HepG2 (cell line): ENCODE measurements around the gene NME8. TPM values are rescaled to one million over a fixed set of nuclear protein-coding genes. Genes with fewer than 3 reads are reported as not detected.

Experiments
- ATAC-seq: fragments of 200-7000 bp; cut with Tn5 transposase; 3 replicates; pipeline ENCODE4 v1.9.1; 2020; ENCODE audit warnings: mild to moderate bottlenecking, moderate library complexity
- BruUV-seq: library from RNA; stranded (reverse); fragments of 400-500 nt; replicated peaks from 2 replicates; lab custom pipeline; 2021; lab: Mats Ljungman, UMichigan
- CTCF ChIA-PET: fragments of 300-600 bp; formaldehyde crosslinking; extraction: SDS; loops from one replicate; lab custom pipeline; 2021; ENCODE audit warnings: low total read pairs, inconsistent platforms, low intra/inter-chr PET ratio; lab: Yijun Ruan, JAX
- POLR2A ChIA-PET: fragments of 350-600 bp; sonication (Branson Sonifier 250); formaldehyde crosslinking; loops from one replicate; lab custom pipeline; 2020; ENCODE audit warnings: antibody characterized with exemption, inconsistent platforms; lab: Yijun Ruan, JAX
- DNase-seq: peaks from one replicate; pipeline ENCODE4 v3.0.0-alpha.2; 2015; ENCODE audit warnings: low spot score
- FAIRE-seq: peaks from 3 replicates; lab custom pipeline; 2011; peaks lifted over from hg19 to GRCh38; lab: Jason Lieb, UNC
- H2AFZ ChIP-seq: one replicate; pipeline ENCODE4 v1.6.1; 2011; ENCODE audit warnings: low read length, inconsistent platforms
- H3K27ac ChIP-seq: fragments of 300-600 bp; 3 replicates; pipeline ENCODE4 v1.8.0; 2011; ENCODE audit warnings: mixed run types, mild to moderate bottlenecking, mixed read lengths, low read length, inconsistent platforms; ENCODE audit not compliant: insufficient read depth; ENCODE audit errors: extremely low read length
- H3K27me3 ChIP-seq, 2 experiments: fragments of 200-600 bp in 1 of 2; 2 replicates in 1 of 2; 3 replicates in 1 of 2; pipeline versions ENCODE4 v1.6.0 to v1.8.0; 2011; ENCODE audit warnings: low read length in 2 of 2, mild to moderate bottlenecking in 2 of 2, moderate library complexity in 2 of 2, inconsistent platforms in 1 of 2; ENCODE audit not compliant: insufficient read depth in 2 of 2, control insufficient read depth in 1 of 2
- H3K36me3 ChIP-seq, 2 experiments: fragments of 200-600 bp in 1 of 2; replicated peaks in 1 of 2; 2 replicates in 1 of 2; 3 replicates in 1 of 2; pipeline versions ENCODE4 v1.5.1 to v1.8.0; 2011; ENCODE audit warnings: low read length in 2 of 2, inconsistent platforms in 1 of 2; ENCODE audit not compliant: insufficient read depth in 2 of 2, control insufficient read depth in 1 of 2
- H3K4me1 ChIP-seq: 2 replicates; pipeline ENCODE4 v1.5.1; 2012; ENCODE audit warnings: low read length, inconsistent platforms; ENCODE audit not compliant: insufficient read depth
- H3K4me2 ChIP-seq: 2 replicates; pipeline ENCODE4 v1.6.0; 2011; ENCODE audit warnings: low read depth, low read length, inconsistent platforms
- H3K4me3 ChIP-seq, 3 experiments: fragments of 200-600 bp in 1 of 3; sonication (generic), shearing (Covaris generic) in 1 of 3; replicated peaks in 1 of 3; 2 replicates each; pipeline ENCODE4 v1.5.1; 2011 to 2016; ENCODE audit warnings: low read length in 3 of 3, inconsistent platforms in 2 of 3, low read depth in 2 of 3, mild to moderate bottlenecking in 2 of 3, control low read depth in 1 of 3, mixed read lengths in 1 of 3; ENCODE audit not compliant: insufficient read depth in 1 of 3
- H3K79me2 ChIP-seq: one replicate; pipeline ENCODE4 v1.6.1; 2011; ENCODE audit warnings: low read length, inconsistent platforms; ENCODE audit not compliant: insufficient read depth
- H3K9ac ChIP-seq: 2 replicates; pipeline ENCODE4 v1.6.0; 2011; ENCODE audit warnings: mild to moderate bottlenecking, low read depth, low read length, inconsistent platforms; ENCODE audit not compliant: insufficient read depth
- H3K9me3 ChIP-seq: 2 replicates; pipeline ENCODE4 v1.5.1; 2012; ENCODE audit warnings: mild to moderate bottlenecking, low read length
- H4K20me1 ChIP-seq: 2 replicates; pipeline ENCODE4 v1.6.0; 2011; ENCODE audit warnings: inconsistent platforms, mild to moderate bottlenecking, low read length, moderate library complexity; ENCODE audit not compliant: insufficient read depth
- NR2F2 ChIP-seq: IDR thresholded peaks from 2 replicates; pipeline ENCODE4 v1.6.1; 2012; ENCODE audit warnings: low read depth, inconsistent platforms, borderline replicate concordance
- ZSCAN20 ChIP-seq: sonication (generic); formaldehyde crosslinking; IDR thresholded peaks from 2 replicates; pipeline ENCODE4 v1.4.0; 2020; ENCODE audit warnings: missing genetic modification reagents, mild to moderate bottlenecking, borderline replicate concordance
- WGBS: methylation state at CpG from one replicate; pipeline ENCODE4 v1.1.6; 2017; ENCODE audit warnings: low lambda C conversion rate; 5-methylcytosine and 5-hydroxymethylcytosine counted together
- in situ Hi-C: cut with HindIII; loops from 2 replicates; pipeline ENCODE4 v1.10.0; 2017; ENCODE audit warnings: low pct_unique_long_range_greater_than_20kb; ENCODE audit not compliant: extremely low pct_ligation_motif_present
- intact Hi-C: fragments of 100-400 bp; cut with micrococcal nuclease; formaldehyde crosslinking; loops from one replicate; pipeline ENCODE4 v1.10.0; 2022; ENCODE audit not compliant: unreplicated experiment
- polyA plus RNA-seq, 8 experiments: library from polyadenylated mRNA; depleted of rRNA in 3 of 8; stranded (reverse) in 7 of 8; unstranded in 1 of 8; fragments of >200 nt; fragmentation: Illumina TruSeq in 4 of 8; extraction: Trizol in 4 of 8; gene quantifications; 2 replicates each; pipeline versions ENCODE4 v1.2.1 to v1.2.3, GENCODE V29; 2011 to 2016; ENCODE audit warnings: low read depth in 4 of 8, missing spikeins in 1 of 8, mixed read lengths in 1 of 8; ENCODE audit not compliant: insufficient read depth in 1 of 8
- total RNA-seq, 5 experiments: library from RNA; depleted of rRNA; stranded (reverse); fragments of >200 nt; fragmentation: Illumina TruSeq; extraction: Trizol; gene quantifications; 2 replicates each; pipeline ENCODE4 v1.2.3, GENCODE V29; 2016; ENCODE audit warnings: low read depth in 1 of 5
- TF ChIP-seq, protein P1 (sequence below): sonication (generic); formaldehyde crosslinking; IDR thresholded peaks from 2 replicates; pipeline ENCODE4 v1.5.0; 2020; ENCODE audit warnings: missing genetic modification reagents, mild to moderate bottlenecking, borderline replicate concordance
- TF ChIP-seq, protein P2 (sequence below): sonication (generic); formaldehyde crosslinking; IDR thresholded peaks from 2 replicates; pipeline ENCODE4 v1.4.0; 2020; ENCODE audit warnings: missing genetic modification reagents, mild to moderate bottlenecking, borderline replicate concordance

NME8 gene
- total and polyA plus RNA-seq, 2 of the 13 experiments (the other 11 are each of a cell fraction or from before 2014, with no cell fraction given) = not detected

DNA sequence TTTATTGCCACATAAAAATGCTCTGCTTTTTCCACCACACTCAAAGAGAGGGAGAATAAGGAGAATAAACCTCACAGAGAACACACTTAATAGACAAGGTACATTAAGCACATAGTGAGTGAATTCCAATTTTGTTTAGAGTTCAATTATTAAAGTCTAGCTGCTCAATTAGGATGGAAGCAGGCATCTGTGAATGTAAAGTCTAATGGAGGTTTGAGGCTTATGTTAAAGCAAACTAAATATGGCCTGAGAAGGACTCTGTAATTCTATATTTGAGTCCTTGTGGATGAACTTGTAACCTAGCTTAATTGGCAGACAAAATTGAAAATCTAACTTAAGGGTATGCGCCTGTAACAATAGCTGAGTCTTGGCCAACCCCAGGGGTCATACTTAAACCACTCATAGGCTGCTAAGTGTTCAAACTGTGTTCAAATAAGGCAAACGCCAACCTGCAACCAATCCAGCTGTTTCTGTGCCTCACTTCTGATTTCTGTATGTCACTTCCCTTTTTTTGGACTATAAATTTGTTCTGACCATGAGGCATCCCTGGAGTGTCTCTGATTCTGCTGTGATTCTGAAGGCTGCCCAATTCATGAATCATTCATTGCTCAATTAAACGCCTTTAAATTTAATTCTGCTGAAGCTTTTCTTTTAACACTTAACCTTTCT, 31.3 kb upstream of the NME8 start:
- 11% methylated on average over 3 of the region's 3 CpGs for WGBS
- CTCF ChIA-PET = no interaction called here
- H3K4me1 ChIP-seq = no peaks in the 10 kb centered on the region
- no peaks in the 10 kb centered on the region for H3K9me3 ChIP-seq
- FAIRE-seq = no peak
- no peak overlapping the region for H3K4me2 ChIP-seq
- TF ChIP-seq ZSCAN20 (CRISPR knock-in tag) (no peak), NR2F2 (no peak)
- TF ChIP-seq, protein P1, sequence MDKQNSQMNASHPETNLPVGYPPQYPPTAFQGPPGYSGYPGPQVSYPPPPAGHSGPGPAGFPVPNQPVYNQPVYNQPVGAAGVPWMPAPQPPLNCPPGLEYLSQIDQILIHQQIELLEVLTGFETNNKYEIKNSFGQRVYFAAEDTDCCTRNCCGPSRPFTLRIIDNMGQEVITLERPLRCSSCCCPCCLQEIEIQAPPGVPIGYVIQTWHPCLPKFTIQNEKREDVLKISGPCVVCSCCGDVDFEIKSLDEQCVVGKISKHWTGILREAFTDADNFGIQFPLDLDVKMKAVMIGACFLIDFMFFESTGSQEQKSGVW (CRISPR knock-in tag) = no peak
- TF ChIP-seq, protein P2, sequence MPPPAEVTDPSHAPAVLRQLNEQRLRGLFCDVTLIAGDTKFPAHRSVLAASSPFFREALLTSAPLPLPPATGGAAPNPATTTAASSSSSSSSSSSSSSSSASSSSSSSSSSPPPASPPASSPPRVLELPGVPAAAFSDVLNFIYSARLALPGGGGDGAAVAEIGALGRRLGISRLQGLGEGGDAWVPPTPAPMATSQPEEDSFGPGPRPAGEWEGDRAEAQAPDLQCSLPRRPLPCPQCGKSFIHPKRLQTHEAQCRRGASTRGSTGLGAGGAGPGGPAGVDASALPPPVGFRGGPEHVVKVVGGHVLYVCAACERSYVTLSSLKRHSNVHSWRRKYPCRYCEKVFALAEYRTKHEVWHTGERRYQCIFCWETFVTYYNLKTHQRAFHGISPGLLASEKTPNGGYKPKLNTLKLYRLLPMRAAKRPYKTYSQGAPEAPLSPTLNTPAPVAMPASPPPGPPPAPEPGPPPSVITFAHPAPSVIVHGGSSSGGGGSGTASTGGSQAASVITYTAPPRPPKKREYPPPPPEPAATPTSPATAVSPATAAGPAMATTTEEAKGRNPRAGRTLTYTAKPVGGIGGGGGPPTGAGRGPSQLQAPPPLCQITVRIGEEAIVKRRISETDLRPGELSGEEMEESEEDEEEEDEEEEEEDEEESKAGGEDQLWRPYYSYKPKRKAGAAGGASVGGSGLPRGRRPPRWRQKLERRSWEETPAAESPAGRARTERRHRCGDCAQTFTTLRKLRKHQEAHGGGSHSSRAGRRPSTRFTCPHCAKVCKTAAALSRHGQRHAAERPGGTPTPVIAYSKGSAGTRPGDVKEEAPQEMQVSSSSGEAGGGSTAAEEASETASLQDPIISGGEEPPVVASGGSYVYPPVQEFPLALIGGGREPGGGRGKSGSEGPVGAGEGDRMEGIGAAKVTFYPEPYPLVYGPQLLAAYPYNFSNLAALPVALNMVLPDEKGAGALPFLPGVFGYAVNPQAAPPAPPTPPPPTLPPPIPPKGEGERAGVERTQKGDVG (CRISPR knock-in tag) = no peak
- no TSS peak for BruUV-seq
- no peaks in the 10 kb centered on the region for H3K36me3 ChIP-seq
- in situ Hi-C loops = no loop called here
- no peak overlapping the region for H3K4me3 ChIP-seq
- no peaks in the 10 kb centered on the region for H4K20me1 ChIP-seq
- no peak for ATAC-seq
- DNase-seq = no peak
- H3K9ac ChIP-seq = no peak overlapping the region
- H3K27ac ChIP-seq = no peak overlapping the region
- POLR2A ChIA-PET = no interaction called here
- H3K79me2 ChIP-seq = no peaks in the 10 kb centered on the region
- intact Hi-C loops = no loop called here
- H3K27me3 ChIP-seq = no peaks in the 10 kb centered on the region
- H2AFZ ChIP-seq = no peak overlapping the region
